ENCODE measurements around the gene MAPK10. TPM values are rescaled to one million over a fixed set of nuclear protein-coding genes. Genes with fewer than 3 reads are reported as not detected.

The MAPK10 gene
- total RNA-seq, 2 experiments from 2014 or later, result not detected

DNA sequence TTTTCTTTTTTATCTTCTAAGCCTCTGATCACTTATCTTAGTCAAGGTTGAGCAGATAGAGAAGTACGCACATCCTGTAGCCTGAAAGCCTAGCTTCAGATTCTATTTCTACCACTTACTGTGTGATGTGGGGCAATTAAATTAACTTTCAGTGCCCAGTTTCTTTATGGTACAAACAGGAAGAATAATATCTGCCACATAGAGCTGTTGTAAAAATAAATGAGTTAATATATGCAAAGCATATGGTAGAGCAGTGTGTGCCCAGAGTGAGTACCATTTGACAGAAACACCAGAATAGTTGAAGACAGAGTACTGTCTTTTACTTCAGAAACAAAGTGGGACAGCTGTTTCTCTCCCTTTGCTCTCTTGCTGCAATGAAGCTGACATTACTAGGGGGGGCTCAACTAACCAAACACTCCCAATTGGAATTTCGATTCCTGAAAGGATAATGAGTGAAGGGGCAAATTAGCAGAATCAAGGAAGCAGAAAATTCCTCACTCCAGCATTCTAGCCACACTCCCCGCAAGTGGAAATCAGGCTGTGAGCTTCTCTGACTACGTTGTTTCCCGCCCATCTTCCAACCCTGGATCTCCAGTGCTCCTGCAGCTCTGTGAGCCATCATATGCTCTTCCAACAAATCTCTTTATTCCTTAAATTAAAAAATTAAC lies 80.4 kb downstream of the MAPK10 start:
- ChIA-PET CTCF (no interaction called here), POLR2A (no interaction called here)
- H3K9me3 Mint-ChIP-seq, result no peaks in the 10 kb centered on the region
- no peaks in the 10 kb centered on the region for H3K4me1 Mint-ChIP-seq (ENCODE audit: low read depth)
- no peak for DNase-seq
- intact Hi-C loops (cut with micrococcal nuclease), result no loop called here
- no peak overlapping the region for H3K4me3 Mint-ChIP-seq
- TF ChIP-seq, protein P1, sequence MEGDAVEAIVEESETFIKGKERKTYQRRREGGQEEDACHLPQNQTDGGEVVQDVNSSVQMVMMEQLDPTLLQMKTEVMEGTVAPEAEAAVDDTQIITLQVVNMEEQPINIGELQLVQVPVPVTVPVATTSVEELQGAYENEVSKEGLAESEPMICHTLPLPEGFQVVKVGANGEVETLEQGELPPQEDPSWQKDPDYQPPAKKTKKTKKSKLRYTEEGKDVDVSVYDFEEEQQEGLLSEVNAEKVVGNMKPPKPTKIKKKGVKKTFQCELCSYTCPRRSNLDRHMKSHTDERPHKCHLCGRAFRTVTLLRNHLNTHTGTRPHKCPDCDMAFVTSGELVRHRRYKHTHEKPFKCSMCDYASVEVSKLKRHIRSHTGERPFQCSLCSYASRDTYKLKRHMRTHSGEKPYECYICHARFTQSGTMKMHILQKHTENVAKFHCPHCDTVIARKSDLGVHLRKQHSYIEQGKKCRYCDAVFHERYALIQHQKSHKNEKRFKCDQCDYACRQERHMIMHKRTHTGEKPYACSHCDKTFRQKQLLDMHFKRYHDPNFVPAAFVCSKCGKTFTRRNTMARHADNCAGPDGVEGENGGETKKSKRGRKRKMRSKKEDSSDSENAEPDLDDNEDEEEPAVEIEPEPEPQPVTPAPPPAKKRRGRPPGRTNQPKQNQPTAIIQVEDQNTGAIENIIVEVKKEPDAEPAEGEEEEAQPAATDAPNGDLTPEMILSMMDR (IDR thresholded peaks at IDR 0.05), result no peak
- peaks cover 2% of the 10 kb centered on the region for H3K27me3 Mint-ChIP-seq
- ATAC-seq, result no peak
- no peaks in the 10 kb centered on the region for H3K36me3 Mint-ChIP-seq (ENCODE audit: low read depth)
- no peak overlapping the region for H3K27ac Mint-ChIP-seq

DNA sequence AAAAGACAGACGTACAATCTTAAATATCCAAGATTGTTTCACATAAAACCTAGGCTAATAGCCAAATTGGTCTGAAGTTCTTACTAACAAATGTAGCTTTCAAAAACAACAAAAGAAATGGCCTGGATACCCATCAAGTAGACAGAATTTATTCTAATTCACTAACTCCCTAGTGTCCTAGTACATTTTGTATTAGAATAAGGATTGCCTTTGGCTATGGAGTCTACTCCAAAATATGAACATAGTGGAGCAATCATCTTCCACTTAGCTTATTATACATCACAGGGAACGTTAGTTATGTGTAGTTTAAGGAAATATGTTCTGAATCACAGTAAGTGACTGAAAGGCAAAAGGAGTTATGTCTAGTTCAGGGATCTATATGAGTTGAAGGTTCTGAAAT lies 81.7 kb downstream of the MAPK10 start:
- Mint-ChIP-seq H3K4me1 (ENCODE audit: low read depth) (no peaks in the 10 kb centered on the region), H3K27ac (no peak overlapping the region), H3K36me3 (ENCODE audit: low read depth) (no peaks in the 10 kb centered on the region), H3K4me3 (no peak overlapping the region), H3K27me3 (peaks cover 2% of the 10 kb centered on the region), H3K9me3 (no peaks in the 10 kb centered on the region)
- TF ChIP-seq, protein P1 (IDR thresholded peaks at IDR 0.05), result no peak
- intact Hi-C loops (cut with micrococcal nuclease), result no loop called here
- POLR2A ChIA-PET, result no interaction called here
- ATAC-seq (no peak), DNase-seq (no peak)
- CTCF ChIA-PET, result no interaction called here

DNA sequence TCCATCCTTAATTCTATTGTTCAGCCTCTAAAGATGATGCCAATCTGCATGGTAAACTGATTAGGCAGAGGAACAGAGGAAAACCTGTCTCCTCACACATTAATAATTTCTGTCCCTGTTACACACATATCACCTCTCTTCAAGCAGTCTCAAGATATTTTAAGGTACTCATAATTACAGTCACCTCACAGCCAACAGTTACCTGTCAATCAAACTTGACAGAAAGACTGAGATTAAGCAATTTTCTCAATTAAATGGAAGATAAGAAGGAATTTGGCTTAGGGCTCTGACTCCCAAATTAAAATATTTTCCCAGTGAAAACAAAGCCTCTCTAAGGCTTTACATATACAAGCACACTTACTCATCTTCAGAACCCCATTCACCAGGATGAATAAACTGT lies 85.2 kb downstream of the MAPK10 start:
- TF ChIP-seq, protein P1 (IDR thresholded peaks at IDR 0.05), result no peak
- H3K4me1 Mint-ChIP-seq (ENCODE audit: low read depth), result no peaks in the 10 kb centered on the region
- no peaks in the 10 kb centered on the region for H3K36me3 Mint-ChIP-seq (ENCODE audit: low read depth)
- H3K27me3 Mint-ChIP-seq, result peaks cover 2% of the 10 kb centered on the region
- CTCF ChIA-PET, result no interaction called here
- H3K4me3 Mint-ChIP-seq, result no peak overlapping the region
- DNase-seq, result no peak
- no peaks in the 10 kb centered on the region for H3K9me3 Mint-ChIP-seq
- POLR2A ChIA-PET, result no interaction called here
- ATAC-seq, result no peak
- intact Hi-C loops (cut with micrococcal nuclease), result no loop called here
- H3K27ac Mint-ChIP-seq, result no peak overlapping the region

GRCh38 chr4:86272669-86273068 lies 87.2 kb downstream of the MAPK10 start:
- Mint-ChIP-seq H3K27me3 (no peaks in the 10 kb centered on the region), H3K27ac (no peak overlapping the region), H3K4me3 (no peak overlapping the region), H3K4me1 (ENCODE audit: low read depth) (no peaks in the 10 kb centered on the region), H3K9me3 (no peaks in the 10 kb centered on the region), H3K36me3 (ENCODE audit: low read depth) (no peaks in the 10 kb centered on the region)
- DNase-seq (no peak), ATAC-seq (no peak)
- POLR2A ChIA-PET, result no interaction called here
- CTCF ChIA-PET, result no interaction called here
- TF ChIP-seq, protein P1 (IDR thresholded peaks at IDR 0.05), result no peak
- intact Hi-C loops (cut with micrococcal nuclease), result no loop called here

DNA sequence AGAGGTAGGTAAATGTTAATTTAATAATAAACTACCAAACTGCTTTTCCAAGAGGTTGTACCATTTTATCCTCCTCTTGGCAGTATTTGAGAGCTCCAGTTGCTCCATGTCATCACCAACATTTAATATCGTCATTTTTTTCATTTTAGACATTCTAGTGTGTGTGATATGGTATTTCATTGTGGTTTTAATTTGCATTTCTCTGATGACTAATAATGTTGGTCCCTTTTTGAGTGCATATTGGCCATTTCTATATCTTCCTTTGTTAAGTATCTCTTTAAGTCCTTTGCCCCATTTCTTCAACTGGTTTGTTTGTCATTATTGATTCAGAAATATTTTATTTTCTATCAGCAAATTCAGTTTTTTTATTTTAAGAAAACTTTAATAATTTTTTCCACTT lies 88.8 kb downstream of the MAPK10 start:
- H3K4me3 Mint-ChIP-seq, result no peak overlapping the region
- no peaks in the 10 kb centered on the region for H3K36me3 Mint-ChIP-seq (ENCODE audit: low read depth)
- DNase-seq (no peak), ATAC-seq (no peak)
- H3K9me3 Mint-ChIP-seq, result no peaks in the 10 kb centered on the region
- intact Hi-C loops (cut with micrococcal nuclease), result no loop called here
- ChIA-PET POLR2A (no interaction called here), CTCF (no interaction called here)
- H3K27ac Mint-ChIP-seq, result no peak overlapping the region
- H3K27me3 Mint-ChIP-seq, result no peaks in the 10 kb centered on the region
- no peaks in the 10 kb centered on the region for H3K4me1 Mint-ChIP-seq (ENCODE audit: low read depth)
- TF ChIP-seq, protein P1 (IDR thresholded peaks at IDR 0.05), result no peak

All from activated CD8-positive, alpha-beta T cell treated with anti-CD3 and anti-CD28 coated beads for 36 hours (primary cell).